Endometrium (tissue), 2 donors: ENCODE measurements around the gene CIAO2B.
A peak's percentile ranks its signal among the peaks of the same experiment; 100 is the strongest.
"Not testable (repeated sequence)": the region's sequence is repeated elsewhere in the genome, so short reads cannot be mapped to it uniquely, and the experiment has no call there.

Experiments
- FAIRE-seq: peaks from 2 replicates; lab custom pipeline; 2012; peaks lifted over from hg19 to GRCh38; lab: Jason Lieb, UNC
- donor health status: control.
- donor health status: control.

Gene CIAO2B

DNA sequence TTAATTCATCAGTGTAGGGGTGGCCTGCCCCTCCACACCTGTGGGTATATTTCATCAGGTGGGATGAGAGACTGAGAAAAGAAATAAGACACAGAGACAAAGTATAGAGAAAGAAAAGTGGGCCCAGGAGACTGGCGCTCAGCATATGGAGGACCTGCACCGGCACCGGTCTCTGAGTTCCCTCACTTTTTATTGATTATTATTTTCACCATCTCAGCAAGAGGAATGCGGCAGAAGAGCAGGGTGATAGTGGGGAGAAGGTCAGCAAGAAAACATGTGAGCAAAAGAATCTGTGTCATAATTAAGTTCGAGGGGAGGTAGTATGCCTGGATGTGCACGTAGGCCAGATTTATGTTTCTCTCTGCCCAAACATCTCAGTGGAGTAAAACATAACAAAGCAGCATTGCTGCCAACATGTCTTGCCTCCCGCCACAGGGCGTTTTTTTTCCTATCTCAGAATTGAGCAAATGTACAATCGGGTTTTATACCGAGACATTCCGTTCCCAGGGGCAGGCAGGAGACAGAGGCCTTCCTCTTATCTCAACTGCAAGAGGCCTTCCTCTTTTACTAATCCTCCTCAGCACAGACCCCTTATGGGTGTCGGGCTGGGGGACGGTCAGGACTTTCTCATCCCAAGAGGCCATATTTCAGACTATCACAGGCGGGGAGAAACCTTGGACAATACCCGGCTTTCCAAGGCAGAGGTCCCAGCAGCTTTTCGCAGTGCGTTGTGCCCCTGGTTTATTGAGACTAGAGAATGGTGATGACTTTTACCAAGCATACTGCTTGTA, 21.4 kb upstream of the CIAO2B start:
- not testable (repeated sequence) for FAIRE-seq

DNA sequence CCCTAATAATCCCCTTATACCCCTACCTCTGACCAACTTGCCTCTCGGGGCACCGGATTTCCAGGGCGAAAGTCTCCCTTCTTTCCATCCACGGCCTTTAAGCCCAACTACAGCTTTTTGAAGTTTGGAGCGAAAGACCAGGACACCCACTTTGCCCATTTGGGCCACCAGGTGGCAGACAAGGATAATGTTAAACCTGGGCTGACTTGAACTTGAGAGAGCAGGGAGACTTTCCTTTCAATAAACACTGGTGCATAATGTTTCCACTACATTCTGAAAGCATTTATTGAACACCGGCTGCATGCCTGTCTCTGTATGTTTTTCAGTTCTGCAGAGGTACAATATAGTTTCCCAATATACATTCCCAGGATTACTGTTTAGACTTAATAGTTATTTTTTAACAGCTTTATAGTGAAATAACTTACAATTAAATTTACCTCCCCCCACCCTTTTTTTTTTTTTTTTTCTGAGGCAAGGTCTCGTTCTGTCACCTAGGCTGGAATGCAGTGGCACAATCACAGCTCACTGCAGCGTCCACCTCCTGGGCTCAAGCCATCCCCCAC, 20.0 kb upstream of the CIAO2B start:
- FAIRE-seq, result no peak

- FAIRE-seq, result no peak
Measured at GRCh38 chr16:66953462-66954096, 19.4 kb upstream of the CIAO2B start.

DNA sequence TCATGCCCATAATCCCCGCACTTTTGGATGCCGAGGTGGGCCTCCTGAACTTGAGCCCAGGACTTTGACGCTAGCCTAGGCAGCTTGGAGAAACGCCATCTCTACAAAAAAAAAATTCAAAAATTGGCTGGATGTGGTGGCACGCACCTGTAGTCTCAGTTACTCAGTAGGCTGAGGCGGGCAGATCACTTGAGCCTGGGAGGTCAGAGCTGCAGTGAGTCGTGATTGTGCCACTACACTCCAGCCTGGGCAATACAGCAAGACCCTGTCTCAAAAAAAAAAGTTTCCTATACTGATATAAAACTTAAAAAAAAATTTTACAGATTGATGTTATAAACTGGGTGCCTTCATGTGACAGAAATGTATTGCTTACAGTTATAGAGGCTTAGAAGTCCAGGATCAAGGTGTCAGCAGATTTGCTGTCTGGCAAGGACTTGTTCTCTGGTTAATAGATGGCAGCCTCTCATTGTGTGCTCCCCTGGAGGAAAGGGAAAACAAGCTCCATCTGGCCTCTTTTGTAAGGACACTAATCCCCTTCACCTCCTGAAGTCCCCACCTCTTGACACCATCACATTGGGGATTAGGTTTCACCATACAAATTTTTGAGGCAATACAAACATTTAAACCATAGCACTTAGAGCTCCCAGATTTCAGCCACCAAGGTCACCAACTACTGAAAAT, 18.4 kb upstream of the CIAO2B start:
- FAIRE-seq, result no peak

DNA sequence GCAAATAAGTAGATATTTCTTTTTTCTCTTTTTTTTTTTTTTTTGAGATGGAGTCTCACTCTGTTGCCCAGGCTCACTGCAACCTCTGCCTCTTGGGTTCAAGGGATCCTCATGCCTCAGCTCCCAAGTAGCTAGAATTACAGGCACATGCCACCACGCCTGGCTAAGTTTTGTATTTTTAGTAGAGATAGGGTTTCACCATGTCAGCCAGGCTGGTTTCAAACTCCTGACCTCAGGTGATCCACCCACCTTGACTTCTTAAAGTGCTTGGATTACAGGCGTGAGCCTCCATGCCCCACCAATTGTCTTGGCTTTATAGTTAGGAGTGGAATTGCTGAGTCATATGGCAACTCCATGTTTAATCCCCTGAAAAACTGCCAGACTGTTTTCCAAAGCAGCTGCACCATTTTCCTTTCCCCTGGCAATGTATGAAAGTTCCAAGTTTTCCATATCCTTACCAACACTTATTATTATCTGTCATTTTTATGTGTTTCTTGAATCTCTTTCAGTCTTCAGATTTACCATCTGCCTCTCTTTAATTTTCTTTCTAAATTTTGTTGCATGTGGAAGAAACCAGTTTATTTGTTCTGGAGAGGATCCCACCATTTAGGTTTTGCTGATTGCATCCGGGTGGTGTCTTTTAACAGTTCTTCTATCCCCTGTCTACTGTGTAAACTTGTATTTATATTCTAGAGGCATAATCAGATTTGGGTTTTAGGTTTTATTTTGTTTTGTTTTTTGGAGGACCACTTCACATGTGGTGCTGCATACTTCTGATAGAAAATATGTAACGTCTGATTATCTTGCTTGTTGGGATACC, 17.0 kb upstream of the CIAO2B start:
- FAIRE-seq, result no peak

- FAIRE-seq, result no peak
Measured at GRCh38 chr16:66950437-66950836, 16.2 kb upstream of the CIAO2B start.

GRCh38 chr16:66949472-66949871, 15.3 kb upstream of the CIAO2B start:
- no peak for FAIRE-seq

GRCh38 chr16:66948837-66949225, 14.6 kb upstream of the CIAO2B start:
- FAIRE-seq, result no peak

- FAIRE-seq, result no peak
Measured at GRCh38 chr16:66948134-66948836, 14.1 kb upstream of the CIAO2B start.

GRCh38 chr16:66947302-66948065, 13.3 kb upstream of the CIAO2B start:
- peak; percentile 80 for FAIRE-seq

GRCh38 chr16:66946974-66947301, 12.7 kb upstream of the CIAO2B start:
- FAIRE-seq, result no peak

GRCh38 chr16:66946541-66946940, 12.3 kb upstream of the CIAO2B start:
- FAIRE-seq, result no peak

DNA sequence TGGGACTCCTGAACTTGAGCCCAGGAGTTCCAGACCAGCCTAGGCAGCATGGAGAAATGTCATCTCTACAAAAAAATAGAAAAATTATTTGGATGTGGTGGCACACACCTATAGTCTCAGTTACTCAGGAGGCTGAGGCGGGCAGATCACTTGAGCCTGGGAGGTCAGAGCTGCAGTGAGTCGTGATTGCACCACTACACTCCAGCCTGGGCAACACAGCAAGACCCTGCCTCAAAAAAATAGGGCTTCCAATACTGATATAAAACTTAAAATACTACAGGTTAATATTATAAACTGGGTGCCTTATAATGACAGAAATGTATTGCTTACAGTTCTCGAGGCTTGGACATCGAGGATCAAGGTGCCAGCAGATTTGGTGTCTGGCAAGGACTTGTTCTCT, 11.7 kb upstream of the CIAO2B start:
- no peak for FAIRE-seq

DNA sequence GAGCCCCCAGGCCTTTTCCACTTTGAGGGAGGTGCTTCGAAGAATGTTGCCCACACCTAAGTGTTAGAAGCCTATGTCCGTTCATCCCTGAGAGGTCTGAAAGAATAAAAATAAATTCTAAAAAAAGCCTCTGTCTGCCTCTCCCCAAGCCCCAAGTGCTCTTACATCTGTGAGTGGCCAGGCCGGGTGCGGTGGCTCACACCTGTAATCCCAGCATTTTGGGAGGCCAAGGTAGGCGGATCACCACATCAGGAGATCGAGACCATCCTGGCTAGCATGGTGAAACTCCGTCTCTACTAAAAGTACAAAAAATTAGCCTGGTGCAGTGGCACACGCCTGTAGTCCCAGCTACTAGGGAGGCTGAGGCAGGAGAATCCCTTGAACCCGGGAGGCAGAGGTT, 10.8 kb upstream of the CIAO2B start:
- FAIRE-seq, result not testable (repeated sequence)

- no peak for FAIRE-seq
Measured at GRCh38 chr16:66944054-66944441, 9.8 kb upstream of the CIAO2B start.

DNA sequence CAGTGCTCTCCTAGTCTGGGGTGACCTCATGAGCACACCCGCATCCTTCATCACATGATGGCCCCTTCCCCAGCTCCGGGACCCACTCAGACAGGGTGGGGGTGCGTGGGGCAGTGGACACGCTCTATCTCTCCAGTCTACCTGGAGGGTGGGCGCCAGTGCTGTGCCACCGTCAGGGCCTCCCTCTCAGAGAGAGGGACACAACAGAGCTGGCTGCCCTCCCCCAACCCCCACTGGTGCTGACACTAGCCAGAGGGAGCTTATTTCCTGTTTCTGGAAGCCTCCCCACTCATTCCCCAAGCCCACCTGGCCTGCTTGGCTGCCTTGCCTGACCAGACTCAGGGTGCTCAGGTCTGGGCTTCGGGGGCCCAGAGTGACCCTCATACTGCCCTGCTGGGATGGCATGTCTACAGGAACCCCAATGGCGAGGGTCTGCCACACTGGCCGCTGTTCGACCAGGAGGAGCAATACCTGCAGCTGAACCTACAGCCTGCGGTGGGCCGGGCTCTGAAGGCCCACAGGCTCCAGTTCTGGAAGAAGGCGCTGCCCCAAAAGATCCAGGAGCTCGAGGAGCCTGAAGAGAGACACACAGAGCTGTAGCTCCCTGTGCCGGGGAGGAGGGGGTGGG, 9.3 kb upstream of the CIAO2B start:
- FAIRE-seq, result no peak

GRCh38 chr16:66942981-66943380, 8.8 kb upstream of the CIAO2B start:
- no peak for FAIRE-seq

- no peak for FAIRE-seq
Measured at GRCh38 chr16:66940236-66940635, 6.0 kb upstream of the CIAO2B start.

DNA sequence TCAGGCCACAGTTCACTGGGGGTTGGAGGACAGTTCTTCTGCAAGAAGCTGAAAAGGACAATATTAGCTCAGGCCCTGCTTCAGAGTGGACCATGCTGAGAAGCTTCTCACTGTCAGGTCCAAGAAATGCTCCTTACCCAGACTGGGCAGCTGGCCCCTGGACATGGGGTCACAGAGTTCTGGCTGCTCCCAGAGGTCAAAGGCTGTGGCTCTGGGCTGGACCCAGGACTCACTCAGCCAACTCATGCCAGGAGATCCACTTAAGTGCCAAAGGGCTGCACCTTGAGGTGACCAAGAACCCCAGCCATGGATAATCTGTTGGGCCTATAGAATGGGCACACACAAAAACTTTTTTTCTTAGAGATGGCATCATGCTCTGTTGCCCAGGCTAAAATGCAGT, 5.2 kb upstream of the CIAO2B start:
- FAIRE-seq, result no peak

- no peak for FAIRE-seq
Measured at GRCh38 chr16:66937725-66938337, 3.6 kb upstream of the CIAO2B start.
